Endodermal cell (in vitro differentiated cells): Measurements from ENCODE around the gene YY1. TPM values are rescaled to one million over a fixed set of nuclear protein-coding genes. Genes with fewer than 3 reads are reported as not detected.
A peak's percentile ranks its signal among the peaks of the same experiment; 100 is the strongest.

Experiments
- DNase-seq: peaks from one replicate; pipeline ENCODE4 v3.0.0-alpha.2; 2017
- H3K27ac ChIP-seq: 2 replicates; pipeline ENCODE4 v1.5.1; 2013; ENCODE audit warnings: mild to moderate bottlenecking, low read depth, low read length, moderate library complexity
- H3K27me3 ChIP-seq: 2 replicates; pipeline ENCODE4 v1.6.1; 2013; ENCODE audit warnings: mild to moderate bottlenecking, low read length, moderate library complexity; ENCODE audit not compliant: insufficient read depth, control insufficient read depth, poor library complexity, severe bottlenecking
- H3K36me3 ChIP-seq: 2 replicates; pipeline ENCODE4 v1.7.0; 2013; ENCODE audit warnings: mild to moderate bottlenecking, low read length, moderate library complexity; ENCODE audit not compliant: control insufficient read depth, insufficient read depth
- H3K4me1 ChIP-seq: one replicate; pipeline ENCODE4 v1.7.0; 2013; ENCODE audit warnings: low read length; ENCODE audit not compliant: control insufficient read depth, insufficient read depth
- H3K4me3 ChIP-seq: 2 replicates; pipeline ENCODE4 v1.5.1; 2013; ENCODE audit warnings: mild to moderate bottlenecking, low read length, moderate library complexity
- H3K9ac ChIP-seq: 2 replicates; pipeline ENCODE4 v1.6.1; 2013; ENCODE audit warnings: mild to moderate bottlenecking, low read length, moderate library complexity; ENCODE audit not compliant: poor library complexity, severe bottlenecking; ENCODE audit errors: extremely low read depth
- H3K9me3 ChIP-seq: 2 replicates; pipeline ENCODE4 v1.6.1; 2013; ENCODE audit warnings: mild to moderate bottlenecking, low read length, moderate library complexity; ENCODE audit not compliant: control insufficient read depth
- H3K27ac Mint-ChIP-seq: 2 replicates; pipeline ENCODE4 v1.8.0; 2020; ENCODE audit warnings: mixed read lengths
- H3K27me3 Mint-ChIP-seq: 2 replicates; pipeline ENCODE4 v1.8.0; 2021; ENCODE audit warnings: mild to moderate bottlenecking, mixed read lengths; ENCODE audit not compliant: insufficient read depth
- H3K36me3 Mint-ChIP-seq: 2 replicates; pipeline ENCODE4 v1.8.0; 2020; ENCODE audit warnings: low read depth, mixed read lengths
- H3K4me1 Mint-ChIP-seq: 2 replicates; pipeline ENCODE4 v1.8.0; 2020; ENCODE audit warnings: mixed read lengths
- H3K4me3 Mint-ChIP-seq: 2 replicates; pipeline ENCODE4 v1.8.0; 2020; ENCODE audit warnings: mild to moderate bottlenecking, moderate library complexity, mixed read lengths
- H3K9me3 Mint-ChIP-seq: 2 replicates; pipeline ENCODE4 v1.8.0; 2020; ENCODE audit warnings: mild to moderate bottlenecking, mixed read lengths
- WGBS, 2 experiments: methylation state at CpG; one replicate each; pipeline versions ENCODE4 v1.1.5 to v1.1.7; 2013; ENCODE audit warnings: missing lambda C conversion rate in 2 of 2, mixed read lengths in 1 of 2; ENCODE audit not compliant: insufficient coverage in 1 of 2, insufficient read length in 1 of 2; 5-methylcytosine and 5-hydroxymethylcytosine counted together
- total RNA-seq, 2 donors: library from RNA; stranded (reverse); fragmentation: NEBNext Ultra II Directional in 1 of 2; extraction: Animal tissue kit (Norgen Biotek cat#: 25700) in 1 of 2; gene quantifications; 2 replicates in 1 of 2; 3 replicates in 1 of 2; pipeline ENCODE4 v1.2.1, GENCODE V29; 2021
- TF ChIP-seq, protein P1 (sequence below): fragments of 200-600 bp; sonication (generic); conservative IDR thresholded peaks from 2 replicates; pipeline ENCODE4 v1.5.0; 2021; ENCODE audit warnings: antibody characterized with exemption, mild to moderate bottlenecking

Gene YY1
- total RNA-seq, 2 donors from 2014 or later = 94.8 to 103 TPM

DNA sequence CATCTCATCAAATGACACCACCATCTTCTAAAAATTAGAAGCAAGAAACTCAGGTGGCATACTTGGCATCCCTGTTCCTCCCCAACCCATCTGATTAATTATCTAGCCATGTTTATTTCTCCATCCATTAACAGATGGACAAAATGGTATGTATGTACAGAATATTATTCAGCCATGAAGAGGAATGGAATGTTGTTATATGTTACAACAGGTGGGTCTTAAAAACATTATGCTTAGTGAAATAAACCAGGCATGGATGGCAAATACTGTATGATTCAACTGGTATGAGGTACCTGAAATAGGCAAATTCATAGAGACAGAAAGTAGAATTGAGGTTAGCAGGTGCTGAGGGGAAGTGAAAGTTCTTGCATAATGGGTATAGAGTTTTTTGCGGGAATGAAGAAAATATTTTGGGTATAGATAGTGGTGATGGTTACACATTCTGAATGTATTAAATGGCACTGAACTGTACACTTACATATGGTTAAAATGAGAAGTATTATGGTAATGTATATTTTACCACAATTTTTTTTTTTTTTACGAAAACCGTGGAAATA, 17.5 kb downstream of the YY1 start:
- Mint-ChIP-seq H3K36me3 (peaks cover 25% of the 10 kb centered on the region), H3K4me3 (no peak overlapping the region), H3K9me3 (no peaks in the 10 kb centered on the region), H3K27ac (no peak overlapping the region), H3K27me3 (no peaks in the 10 kb centered on the region), H3K4me1 (no peaks in the 10 kb centered on the region)
- Histone ChIP-seq H3K4me1 (no peaks in the 10 kb centered on the region), H3K36me3 (peaks cover 14% of the 10 kb centered on the region), H3K9ac (no peak overlapping the region), H3K4me3 (no peak overlapping the region), H3K9me3 (no peaks in the 10 kb centered on the region), H3K27me3 (no peaks in the 10 kb centered on the region), H3K27ac (no peak overlapping the region)
- 97 to 100% methylated on average over 1 to 3 of the region's 3 CpGs for WGBS, 2 experiments
- TF ChIP-seq, protein P1, sequence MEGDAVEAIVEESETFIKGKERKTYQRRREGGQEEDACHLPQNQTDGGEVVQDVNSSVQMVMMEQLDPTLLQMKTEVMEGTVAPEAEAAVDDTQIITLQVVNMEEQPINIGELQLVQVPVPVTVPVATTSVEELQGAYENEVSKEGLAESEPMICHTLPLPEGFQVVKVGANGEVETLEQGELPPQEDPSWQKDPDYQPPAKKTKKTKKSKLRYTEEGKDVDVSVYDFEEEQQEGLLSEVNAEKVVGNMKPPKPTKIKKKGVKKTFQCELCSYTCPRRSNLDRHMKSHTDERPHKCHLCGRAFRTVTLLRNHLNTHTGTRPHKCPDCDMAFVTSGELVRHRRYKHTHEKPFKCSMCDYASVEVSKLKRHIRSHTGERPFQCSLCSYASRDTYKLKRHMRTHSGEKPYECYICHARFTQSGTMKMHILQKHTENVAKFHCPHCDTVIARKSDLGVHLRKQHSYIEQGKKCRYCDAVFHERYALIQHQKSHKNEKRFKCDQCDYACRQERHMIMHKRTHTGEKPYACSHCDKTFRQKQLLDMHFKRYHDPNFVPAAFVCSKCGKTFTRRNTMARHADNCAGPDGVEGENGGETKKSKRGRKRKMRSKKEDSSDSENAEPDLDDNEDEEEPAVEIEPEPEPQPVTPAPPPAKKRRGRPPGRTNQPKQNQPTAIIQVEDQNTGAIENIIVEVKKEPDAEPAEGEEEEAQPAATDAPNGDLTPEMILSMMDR = no peak
- no peak for DNase-seq

DNA sequence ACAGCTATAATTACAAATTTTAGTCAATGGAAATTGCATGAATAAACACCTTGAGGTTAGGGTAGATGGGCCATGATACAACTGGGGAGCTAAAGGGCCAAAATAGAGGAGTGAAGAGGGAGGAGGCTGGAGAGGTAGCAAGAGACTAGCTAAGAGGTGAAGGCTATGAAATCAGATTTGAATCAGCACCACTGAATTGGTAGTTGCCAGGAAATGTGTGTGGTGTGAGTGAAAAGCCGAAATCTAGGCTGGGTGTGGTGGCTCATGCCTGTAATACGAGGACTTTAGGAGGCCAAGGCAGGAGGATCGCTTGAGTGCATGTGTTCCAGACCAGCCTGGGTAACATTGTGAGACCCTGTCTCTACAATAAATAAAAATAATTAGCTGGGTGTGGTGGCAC, 22.7 kb downstream of the YY1 start:
- no peaks in the 10 kb centered on the region for H3K9me3 Mint-ChIP-seq
- H3K9me3 ChIP-seq = no peaks in the 10 kb centered on the region
- no peak overlapping the region for H3K4me3 Mint-ChIP-seq
- H3K27ac ChIP-seq = no peak overlapping the region
- peaks cover 44% of the 10 kb centered on the region for H3K36me3 Mint-ChIP-seq
- TF ChIP-seq, protein P1 = no peak
- no peaks in the 10 kb centered on the region for H3K27me3 Mint-ChIP-seq
- peaks cover 46% of the 10 kb centered on the region for H3K36me3 ChIP-seq
- no peak overlapping the region for H3K4me3 ChIP-seq
- 92% methylated on average over 3 of the region's 3 CpGs; no CpG with 5 or more reads in 1 of the 2 experiments for WGBS, 2 experiments
- H3K27ac Mint-ChIP-seq = no peak overlapping the region
- no peaks in the 10 kb centered on the region for H3K27me3 ChIP-seq
- no peaks in the 10 kb centered on the region for H3K4me1 ChIP-seq
- no peak overlapping the region for H3K9ac ChIP-seq
- DNase-seq = no peak
- H3K4me1 Mint-ChIP-seq = peaks cover 6% of the 10 kb centered on the region

DNA sequence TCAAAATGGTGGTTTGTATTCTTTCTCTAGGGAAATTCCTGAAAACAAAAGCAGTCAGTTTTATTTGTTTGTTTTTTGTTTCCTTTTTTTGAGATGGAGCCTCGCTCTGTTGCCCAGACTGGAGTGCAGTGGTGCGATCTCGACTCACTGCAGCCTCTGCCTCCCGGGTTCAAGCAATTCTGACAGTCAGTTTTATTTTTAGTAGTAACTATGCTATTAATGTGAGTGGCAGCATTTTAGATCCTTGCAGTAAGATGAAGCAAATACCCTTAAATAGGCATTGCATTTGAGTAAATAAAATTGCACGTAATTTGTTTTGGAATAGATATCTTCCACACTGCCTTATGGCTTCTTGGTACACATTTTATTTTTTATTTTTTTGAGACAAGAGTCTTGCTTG, 23.6 kb downstream of the YY1 start:
- Mint-ChIP-seq H3K27ac (peak overlapping the region; percentile 30), H3K9me3 (no peaks in the 10 kb centered on the region), H3K27me3 (no peaks in the 10 kb centered on the region), H3K4me3 (no peak overlapping the region), H3K4me1 (peaks cover 6% of the 10 kb centered on the region), H3K36me3 (peaks cover 46% of the 10 kb centered on the region)
- no peaks in the 10 kb centered on the region for H3K9me3 ChIP-seq
- TF ChIP-seq, protein P1 = no peak
- 94% methylated on average over 5 of the region's 5 CpGs; no CpG with 5 or more reads in 1 of the 2 experiments for WGBS, 2 experiments
- no peak overlapping the region for H3K27ac ChIP-seq
- no peak for DNase-seq
- no peaks in the 10 kb centered on the region for H3K27me3 ChIP-seq
- no peak overlapping the region for H3K9ac ChIP-seq
- no peak overlapping the region for H3K4me3 ChIP-seq
- peaks cover 45% of the 10 kb centered on the region for H3K36me3 ChIP-seq
- no peaks in the 10 kb centered on the region for H3K4me1 ChIP-seq
